SKM-1 treated with dmso at 0.1 percent for 144 hours (cell line): ENCODE measurements around the gene TGIF2.

Experiments
- DNase-seq: peaks from one replicate; lab custom pipeline; 2025; ENCODE audit not compliant: unreplicated experiment; lab: John Stamatoyannopoulos, UW

The TGIF2 gene

DNA sequence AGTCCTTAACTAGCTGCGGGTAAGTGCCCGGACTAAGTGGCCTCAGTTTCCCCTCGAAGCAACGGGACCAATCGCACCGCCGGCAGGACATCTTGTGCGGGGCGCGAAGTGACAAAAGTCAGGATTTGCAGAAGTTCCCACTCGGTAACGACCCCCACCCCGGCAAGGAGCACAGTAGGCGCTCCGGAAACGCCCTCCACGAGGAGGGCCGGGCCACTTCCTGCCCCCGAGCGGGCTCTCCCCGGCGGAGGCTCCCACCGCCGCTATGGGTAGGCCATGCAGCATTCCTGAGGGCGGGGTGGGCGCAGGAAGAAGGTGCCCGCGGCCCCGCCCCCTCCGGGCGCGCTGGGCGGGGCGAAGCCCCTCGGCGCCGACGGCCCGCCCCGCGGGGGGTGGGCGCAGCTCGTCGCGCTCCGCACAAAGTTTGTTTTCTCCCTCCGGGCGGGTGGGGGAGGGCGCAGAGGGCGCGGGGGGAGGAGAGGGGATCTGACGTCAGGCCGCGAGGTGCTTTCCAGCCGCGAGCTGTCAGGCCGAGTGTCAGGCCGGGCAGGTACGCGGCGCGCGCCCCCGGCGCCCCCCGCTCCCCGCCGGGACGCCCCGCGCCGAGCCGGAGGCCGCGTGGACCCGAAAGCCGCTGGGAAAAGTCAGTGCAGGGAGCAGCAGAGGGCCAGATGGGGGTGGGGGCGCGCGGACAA lies at the start of gene TGIF2:
Gene TGIF2 (plus strand): TSS at position 495 of the 695 bp plus-strand sequence. CDS start 5,178 bp downstream, outside the sequence.
- peak; percentile 60 for DNase-seq

DNA sequence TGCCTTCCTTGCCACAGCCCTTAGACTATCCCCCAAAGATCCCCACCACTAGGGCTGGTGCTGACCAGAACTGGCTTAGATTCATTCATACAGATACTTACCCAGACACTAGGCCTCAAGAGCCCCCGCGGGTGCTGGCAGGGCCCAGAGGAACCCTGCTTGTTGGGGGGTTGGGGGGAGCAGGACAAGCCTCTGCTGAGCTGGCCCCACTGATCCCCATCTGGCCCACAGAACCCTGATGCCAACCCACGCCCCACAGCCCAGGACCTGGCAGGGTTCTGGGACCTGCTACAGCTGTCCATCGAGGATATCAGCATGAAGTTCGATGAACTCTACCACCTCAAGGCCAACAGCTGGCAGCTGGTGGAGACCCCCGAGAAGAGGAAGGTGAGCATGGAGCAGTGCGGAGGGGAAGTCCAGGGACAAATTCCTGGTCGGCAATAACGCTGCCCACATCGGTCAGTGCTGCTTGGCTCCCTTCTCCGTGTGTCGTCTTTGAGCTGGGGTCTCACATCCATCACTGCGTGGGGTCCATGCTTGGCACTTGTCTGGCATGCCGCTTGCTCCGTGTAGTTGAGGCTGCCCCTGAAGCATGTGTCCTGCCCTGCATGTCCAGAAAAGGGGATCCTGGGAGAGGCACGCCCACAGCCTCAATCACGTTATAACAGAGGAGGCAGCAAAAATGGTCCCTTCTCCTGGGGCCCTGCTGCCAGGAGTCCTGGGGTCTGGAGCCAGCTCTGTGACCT lies 47.6 kb upstream of the TGIF2 start:
- no peak for DNase-seq

DNA sequence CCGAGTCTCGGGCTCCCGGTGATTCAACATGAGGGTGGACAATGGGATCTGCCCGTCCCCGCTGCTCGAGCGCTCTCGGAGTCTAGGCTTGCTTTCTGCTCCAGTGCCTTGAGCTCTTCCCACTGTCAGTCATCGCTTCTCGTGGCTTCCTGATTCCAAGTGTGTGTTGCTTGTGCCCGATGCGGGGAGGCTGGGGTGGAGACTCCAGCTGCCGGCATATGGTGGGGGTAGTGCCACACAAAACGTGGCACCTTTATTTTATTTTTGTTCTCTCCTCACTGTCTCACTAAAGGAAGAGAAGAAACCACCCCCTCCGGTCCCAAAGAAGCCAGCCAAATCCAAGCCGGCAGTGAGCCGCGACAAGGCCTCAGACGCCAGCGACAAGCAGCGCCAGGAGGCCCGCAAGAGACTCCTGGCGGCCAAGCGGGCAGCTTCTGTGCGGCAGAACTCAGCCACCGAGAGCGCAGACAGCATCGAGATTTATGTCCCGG lies 46.8 kb upstream of the TGIF2 start:
- DNase-seq: no peak

DNA sequence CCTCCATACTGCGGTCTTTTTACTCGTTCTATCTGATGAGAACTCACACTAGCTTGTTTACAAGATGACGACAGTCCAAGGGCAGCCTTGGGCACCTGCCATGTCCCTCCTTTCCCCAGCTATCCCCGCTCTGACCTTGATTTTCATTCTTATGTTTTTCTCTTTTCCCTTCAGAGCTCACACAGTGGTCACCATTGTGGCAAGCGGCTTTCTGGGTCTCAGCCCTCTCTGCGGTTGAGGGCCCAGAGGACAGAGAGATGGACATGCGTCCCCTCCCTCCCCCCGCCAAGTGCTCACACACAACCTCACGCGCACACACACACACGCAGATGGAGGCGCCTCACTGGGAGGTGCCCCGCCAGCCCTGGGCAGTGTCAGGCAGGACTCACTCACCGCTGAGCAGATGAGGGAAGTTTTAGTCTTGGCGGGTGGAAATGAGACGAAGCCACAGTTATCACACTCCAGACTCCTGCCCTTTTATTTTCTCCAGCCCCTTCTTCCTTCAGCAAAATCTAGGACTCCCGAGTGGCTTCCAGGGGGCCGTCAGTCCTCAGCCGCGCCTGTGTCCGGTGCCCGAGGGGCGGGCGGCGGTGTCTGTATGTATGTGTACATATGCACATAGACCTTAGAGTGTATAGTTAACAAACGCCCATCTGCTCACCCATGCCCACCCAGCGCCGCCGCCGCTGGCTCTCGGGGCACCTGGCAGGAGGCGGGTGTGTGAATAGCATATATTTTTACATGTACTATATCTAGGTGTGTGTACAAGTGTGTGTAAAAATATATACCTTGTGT lies 45.9 kb upstream of the TGIF2 start:
- no peak for DNase-seq

DNA sequence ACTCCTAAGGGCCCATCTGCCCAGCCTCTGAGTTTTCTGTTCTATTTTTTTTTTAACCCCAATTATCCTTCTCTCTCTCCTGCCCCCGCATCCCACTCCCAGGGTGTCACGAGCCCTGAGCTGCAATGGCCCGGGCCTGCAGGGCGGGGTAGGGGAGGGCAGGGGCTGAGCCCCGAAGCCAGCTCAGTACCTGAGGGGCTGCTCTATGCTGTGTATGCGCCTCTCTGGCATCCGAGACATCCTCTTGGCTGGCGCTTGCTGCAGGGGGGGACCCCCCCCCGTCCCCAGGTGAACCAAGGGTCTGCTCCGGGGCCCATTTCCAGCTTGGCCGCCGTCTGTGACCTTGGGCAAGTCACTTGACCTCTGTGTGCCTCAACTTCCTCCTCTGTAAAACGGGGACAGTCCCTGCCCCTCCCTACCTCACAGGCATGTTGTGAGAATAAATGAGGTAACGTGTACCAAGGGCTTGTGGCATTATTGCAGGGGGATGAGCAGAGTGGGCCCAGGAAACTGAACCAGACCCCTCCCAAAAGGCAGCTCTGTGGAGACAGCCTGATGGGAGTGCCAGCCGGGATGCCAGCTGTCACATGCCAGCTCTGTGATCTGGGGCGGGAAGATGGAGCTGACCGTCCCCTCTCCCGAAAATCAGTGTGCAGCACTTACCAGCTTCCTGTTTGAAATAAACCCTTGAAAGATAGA lies 45.1 kb upstream of the TGIF2 start:
- no peak for DNase-seq

DNA sequence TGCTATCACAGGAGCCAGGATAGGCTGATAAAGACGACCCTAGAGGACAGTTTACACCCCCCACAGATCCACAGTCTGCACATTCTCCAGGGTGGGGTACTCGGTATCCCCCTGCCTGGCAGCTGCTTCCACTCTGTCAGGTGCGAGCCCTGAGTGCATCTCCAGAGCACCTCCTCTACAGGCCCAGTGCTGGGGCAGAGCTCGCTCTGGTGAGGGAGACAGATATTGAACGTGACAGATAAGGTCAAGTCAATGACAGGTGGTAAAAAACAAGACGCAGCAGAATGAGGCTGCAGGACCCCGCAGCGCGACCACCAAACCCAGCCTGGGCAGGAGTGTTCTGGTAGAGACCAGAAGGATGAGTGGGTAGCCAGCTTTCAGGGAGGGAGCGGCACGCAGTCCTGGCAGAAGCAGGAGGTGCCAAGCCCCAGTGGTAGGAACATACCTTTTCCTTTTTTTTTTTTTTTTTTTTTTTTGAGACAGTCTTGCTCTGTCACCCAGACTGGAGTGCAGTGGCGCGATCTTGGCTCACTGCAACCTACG lies 44.5 kb upstream of the TGIF2 start:
- DNase-seq: no peak

DNA sequence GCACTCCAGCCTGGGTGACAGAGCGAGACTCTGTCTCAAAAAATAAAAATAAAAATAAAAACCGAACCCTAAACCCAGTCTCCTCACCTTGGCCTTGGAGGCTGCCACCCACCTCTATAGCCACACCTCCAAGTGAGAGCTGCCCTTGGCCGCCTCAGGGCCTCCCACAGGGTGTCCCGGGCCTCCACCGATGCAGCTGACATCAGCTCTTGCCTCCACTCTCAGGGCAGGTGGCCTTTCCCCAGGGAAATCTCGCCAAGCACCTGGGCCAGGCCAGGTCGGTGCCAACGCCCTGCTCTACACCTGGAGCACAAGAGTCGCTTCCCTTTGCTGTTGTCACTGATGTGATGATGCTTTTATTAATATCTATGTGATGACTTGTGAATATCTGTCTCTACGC lies 41.0 kb upstream of the TGIF2 start:
- DNase-seq: no peak

GRCh38 chr20:36532822-36533221 lies 40.6 kb upstream of the TGIF2 start:
- no peak for DNase-seq

DNA sequence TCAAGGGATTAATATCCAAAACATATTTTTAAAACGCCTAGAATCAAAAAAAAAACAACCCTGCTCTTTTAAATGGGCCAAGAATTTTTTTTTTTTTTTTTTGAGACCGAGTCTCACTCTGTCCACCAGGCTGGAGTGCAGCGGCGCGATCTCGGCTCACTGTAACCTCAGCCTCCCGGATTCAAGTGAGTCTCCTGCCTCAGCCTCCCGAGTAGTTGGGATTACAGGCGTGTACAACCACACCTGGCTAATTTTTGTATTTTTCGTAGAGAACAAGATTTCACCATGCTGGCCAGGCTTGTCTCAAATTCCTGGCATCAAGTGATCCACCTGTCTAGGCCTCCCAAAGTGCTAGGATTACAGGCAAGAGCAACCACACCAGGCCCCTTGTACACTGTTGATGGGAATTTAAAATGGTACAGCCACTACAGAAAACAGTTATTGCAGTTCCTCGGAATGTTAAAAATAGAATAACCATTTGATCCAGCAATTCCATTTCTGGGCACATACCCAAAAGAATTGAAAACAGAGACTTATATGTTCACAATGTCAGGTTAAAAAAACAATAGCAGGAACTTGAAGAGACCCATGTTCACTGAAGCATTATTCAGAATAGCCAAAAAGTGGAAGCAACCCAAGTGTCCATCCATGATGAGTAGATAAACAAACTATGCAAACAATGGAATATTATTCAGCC lies 35.2 kb upstream of the TGIF2 start:
- DNase-seq: no peak

DNA sequence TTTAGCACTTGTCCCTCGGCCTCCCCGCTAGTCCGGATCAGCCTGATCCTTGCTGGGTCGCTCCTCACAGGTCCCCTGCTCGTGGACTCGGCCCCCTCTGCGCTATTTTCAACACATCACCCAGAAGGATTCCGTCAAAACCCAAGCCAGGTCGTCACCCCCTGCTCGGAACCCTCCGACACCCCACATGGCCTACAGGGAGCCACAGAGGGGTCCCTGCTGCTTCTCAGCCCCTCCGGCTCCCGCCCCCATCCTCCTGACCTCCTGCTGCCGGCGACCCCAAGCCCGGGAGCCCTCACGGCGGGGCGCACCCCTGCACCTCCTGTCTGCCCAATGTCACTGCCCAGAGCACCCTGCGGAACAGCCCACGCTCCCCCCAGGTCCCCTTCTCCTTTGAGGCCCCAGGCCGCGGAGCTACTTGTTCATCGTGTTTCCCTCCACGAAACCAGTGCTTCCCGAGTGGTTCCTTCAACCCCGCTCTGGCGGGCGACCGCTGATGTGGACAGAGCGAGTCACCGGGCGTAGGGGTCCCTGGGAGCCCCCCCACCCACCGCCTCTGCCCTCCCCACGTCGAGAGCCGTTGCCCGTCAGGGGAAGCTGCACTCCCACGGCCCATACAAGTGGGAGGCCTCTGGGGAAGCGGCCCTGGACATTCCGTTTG lies 32.7 kb upstream of the TGIF2 start:
- no peak for DNase-seq

GRCh38 chr20:36541227-36541767 lies 32.1 kb upstream of the TGIF2 start, which contains the start of gene MYL9:
TSS of gene MYL9 (plus strand) at chr20:36541519. CDS start at chr20:36544885, 3,366 bp downstream.
- no peak for DNase-seq

GRCh38 chr20:36541768-36542488 lies 31.5 kb upstream of the TGIF2 start:
- no peak for DNase-seq

DNA sequence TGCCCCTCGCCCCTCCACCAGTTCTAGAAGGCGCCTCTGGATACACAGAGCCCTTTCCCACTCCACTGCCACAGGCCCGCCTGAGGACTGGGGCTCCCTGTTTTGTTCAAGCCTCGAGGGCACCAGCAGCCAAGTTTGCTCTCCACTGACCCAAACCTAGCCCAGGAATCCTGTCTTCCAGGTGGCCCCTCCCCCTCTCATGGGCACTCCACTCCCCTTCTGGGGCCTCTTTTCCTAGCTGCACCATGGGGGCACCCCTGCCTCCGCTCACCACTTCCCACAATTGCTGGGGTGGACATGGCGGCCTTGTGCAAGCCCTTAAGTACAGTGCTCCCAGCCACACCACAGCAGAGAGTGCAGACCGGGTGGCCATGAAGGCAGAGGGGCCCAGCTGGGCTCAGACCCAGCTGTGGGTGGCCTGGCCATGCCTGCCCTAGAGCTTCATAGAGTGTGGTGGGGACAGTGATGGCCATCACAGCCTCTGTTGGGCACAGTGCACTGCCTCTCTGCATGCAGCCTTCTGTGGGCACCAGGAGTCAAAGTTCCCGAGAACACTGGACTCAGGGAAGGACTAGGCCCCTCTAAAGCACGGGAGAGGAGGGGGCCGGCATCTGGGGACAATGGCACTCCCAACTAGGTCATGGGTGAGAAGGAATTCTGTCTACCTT lies 30.7 kb upstream of the TGIF2 start:
- DNase-seq: no peak

DNA sequence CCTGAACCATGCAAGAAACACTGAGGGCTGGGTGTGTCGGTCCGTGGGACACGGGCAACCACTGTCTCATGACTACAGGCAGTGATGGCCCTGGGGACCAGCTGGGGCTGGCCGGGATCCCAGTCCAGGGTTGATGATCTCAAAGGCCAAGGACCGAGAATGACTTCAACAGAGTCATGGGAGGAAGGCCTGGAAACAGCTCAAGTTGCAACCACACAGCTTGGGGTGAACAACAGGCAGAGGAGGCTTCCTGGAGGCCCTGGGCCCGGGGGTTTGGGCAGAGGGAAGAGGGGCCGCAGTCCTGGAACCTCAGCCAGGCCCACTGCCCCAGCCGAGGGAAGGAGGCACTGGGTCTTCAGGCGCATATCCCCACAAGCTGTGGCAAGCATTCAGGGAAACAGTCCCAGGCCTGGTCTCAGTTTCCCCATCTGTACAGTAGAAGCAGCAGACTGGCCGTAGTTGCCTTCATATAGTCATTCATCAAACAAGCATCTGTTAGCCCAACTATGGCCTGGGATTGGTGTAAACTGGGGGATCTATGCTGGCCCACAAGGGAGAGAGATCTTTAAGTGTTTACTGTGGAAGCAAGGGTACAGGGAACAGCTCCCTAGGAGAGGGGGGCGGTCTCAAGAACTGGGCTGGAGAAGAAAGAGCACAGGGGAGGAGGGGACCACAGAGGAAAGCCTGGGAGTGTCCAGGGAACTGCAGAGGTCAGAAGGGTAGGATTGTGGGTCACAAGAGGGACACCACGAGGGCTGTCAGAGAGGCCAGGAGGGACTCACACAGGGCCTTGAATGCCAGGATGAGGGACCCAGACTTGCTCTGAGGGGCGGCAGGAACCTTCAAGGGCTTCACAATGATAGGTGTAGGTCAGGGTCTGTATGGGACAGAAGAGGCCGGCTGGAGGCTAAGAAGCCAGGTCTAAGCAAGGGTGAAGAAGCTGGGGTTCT lies 29.9 kb upstream of the TGIF2 start:
- no peak for DNase-seq

DNA sequence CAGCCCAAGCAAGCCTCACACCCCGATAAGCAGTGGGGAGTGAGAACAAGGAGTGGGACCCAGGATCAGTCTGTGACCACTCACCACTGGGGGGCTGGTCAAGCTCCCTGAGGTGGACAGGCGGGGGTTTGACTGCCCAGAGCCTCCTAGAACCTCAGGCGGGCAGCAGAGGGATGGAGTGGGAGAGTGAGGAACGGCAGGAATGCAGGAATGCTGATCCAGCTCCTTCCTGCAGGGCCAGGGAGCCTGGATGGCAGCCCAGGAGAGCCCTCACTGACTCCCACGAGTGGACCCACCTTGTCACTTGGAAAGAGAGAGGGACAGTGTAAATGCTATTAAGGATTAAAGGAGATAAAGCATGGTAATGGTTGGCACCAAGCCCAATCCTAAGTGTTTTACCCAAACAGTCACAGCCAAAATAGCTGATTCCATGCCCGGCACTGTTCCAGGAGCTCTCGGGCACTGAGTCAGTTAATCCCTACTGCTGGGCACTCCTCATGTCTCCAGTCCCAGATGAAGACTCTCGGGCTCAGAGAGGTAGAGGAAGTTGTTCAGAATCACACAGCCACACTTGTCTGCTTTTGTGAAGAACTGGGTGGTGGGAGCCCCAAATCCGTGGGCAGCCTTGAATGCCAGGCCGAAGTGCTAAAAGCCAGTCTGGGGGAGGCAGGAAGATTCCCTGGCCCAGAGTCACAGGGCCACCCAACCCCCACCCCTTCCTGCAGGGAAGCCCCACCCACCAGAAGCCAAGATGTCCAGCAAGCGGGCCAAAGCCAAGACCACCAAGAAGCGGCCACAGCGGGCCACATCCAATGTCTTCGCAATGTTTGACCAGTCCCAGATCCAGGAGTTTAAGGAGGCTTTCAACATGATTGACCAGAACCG lies 29.0 kb upstream of the TGIF2 start:
- DNase-seq: no peak
